Thyroid gland (tissue), 4 donors: ENCODE results near the gene ZNF567. TPM values are rescaled to one million over a fixed set of nuclear protein-coding genes. Genes with fewer than 3 reads are reported as not detected.

Experiments used
- DNase-seq, 2 donors: peaks; one replicate each; pipeline ENCODE4 v3.0.0-alpha.2; 2019
- H3K27ac ChIP-seq, 3 donors: fragments of 200-600 bp; sonication (generic); 1 replicate in 2 of 3; 2 replicates in 1 of 3; pipeline ENCODE4 v1.5.1; 2016 to 2019; ENCODE audit warnings: mild to moderate bottlenecking in 1 of 3, moderate library complexity in 1 of 3
- H3K27me3 ChIP-seq: fragments of 200-600 bp; sonication (generic); one replicate; pipeline ENCODE4 v1.5.1; 2019
- H3K36me3 ChIP-seq, 2 donors: fragments of 200-600 bp; sonication (generic); one replicate each; pipeline ENCODE4 v1.5.1; 2016 to 2019
- H3K4me1 ChIP-seq, 2 donors: fragments of 200-600 bp; sonication (generic); one replicate each; pipeline ENCODE4 v1.5.1; 2017 to 2019
- H3K4me3 ChIP-seq, 3 donors: fragments of 200-600 bp; sonication (generic); replicated peaks in 1 of 3; 1 replicate in 2 of 3; 2 replicates in 1 of 3; pipeline ENCODE4 v1.5.1; 2016; ENCODE audit warnings: mild to moderate bottlenecking in 1 of 3
- H3K9me3 ChIP-seq: fragments of 200-600 bp; sonication (generic); one replicate; pipeline ENCODE4 v1.5.1; 2017
- CTCF ChIP-seq, 6 experiments: fragments of 200-600 bp in 3 of 6; fragments of 450-650 bp in 3 of 6; sonication (generic) in 3 of 6; IDR thresholded peaks; one replicate each; pipeline ENCODE4 v1.5.1; 2016 to 2019; ENCODE audit warnings: antibody characterized with exemption in 6 of 6, mild to moderate bottlenecking in 2 of 6, inconsistent platforms in 1 of 6, moderate library complexity in 1 of 6
- POLR2A ChIP-seq, 2 donors: fragments of 450-650 bp; IDR thresholded peaks; one replicate each; pipeline ENCODE4 v1.6.1; 2017; ENCODE audit warnings: antibody characterized with exemption in 2 of 2, mild to moderate bottlenecking in 2 of 2, moderate library complexity in 1 of 2
- WGBS, 2 donors: methylation state at CpG; one replicate each; pipeline ENCODE4 v1.1.5; 2017; 5-methylcytosine and 5-hydroxymethylcytosine counted together
- intact Hi-C: fragments of 100-400 bp; cut with DNase I; formaldehyde crosslinking; loops from one replicate; pipeline ENCODE4 v1.15.1; 2023
- total RNA-seq, 4 donors: library from RNA; depleted of rRNA; stranded (reverse); fragments of >200 nt; gene quantifications; one replicate each; pipeline ENCODE4 v1.2.3, GENCODE V29; 2016

Gene ZNF567
- 10 to 100 TPM in 3 of 4 donors, 1 to 10 TPM in 1; 8.0 to 27.9 (median 14.3) TPM for total RNA-seq

GRCh38 chr19:36687214-36688056, at the start of gene ZNF567:
Gene ZNF567 (plus strand): TSS chr19:36687612. CDS start chr19:36694868, 7,256 bp downstream.
- Histone ChIP-seq H3K4me3 (peak within 1 kb of the TSS; percentile 51 to 72 (median 67)), H3K27me3 (no peaks in the 10 kb centered on the region), H3K4me1 (peaks cover 12 to 15% of the 10 kb centered on the region in 2 donors), H3K9me3 (no peaks in the 10 kb centered on the region), H3K27ac (peak within 1 kb of the TSS in 2 of 3 donors; percentile 34 to 68), H3K36me3 (peaks cover 11 to 30% of the 10 kb centered on the region in 2 donors)
- intact Hi-C loops = no loop called here
- DNase-seq = peak; percentile 99
- 0 to 1% methylated on average over 55 to 64 of the region's 69 CpGs for WGBS, 2 donors
- TF ChIP-seq CTCF (IDR thresholded peaks at IDR 0.05) (peak in 1 of 6 experiments; percentile 5), POLR2A (IDR thresholded peaks at IDR 0.05) (peak in 1 of 2 donors; percentile 75)

GRCh38 chr19:36638862-36639510, 48.4 kb upstream of the ZNF567 start:
- Histone ChIP-seq H3K27me3 (no peaks in the 10 kb centered on the region), H3K4me3 (no peak overlapping the region), H3K27ac (no peak overlapping the region), H3K36me3 (peaks cover 18 to 28% of the 10 kb centered on the region in 2 donors), H3K9me3 (peaks cover 15% of the 10 kb centered on the region), H3K4me1 (no peaks in the 10 kb centered on the region)
- WGBS, 2 donors = 91 to 94% methylated on average over 5 of the region's 5 CpGs
- no peak for DNase-seq
- TF ChIP-seq CTCF (IDR thresholded peaks at IDR 0.05) (no peak), POLR2A (IDR thresholded peaks at IDR 0.05) (no peak)
- intact Hi-C loops = loop anchor here (10.0 kb wide), 4 partner anchors 76 to 906 kb away; no protein-coding TSS in a partner anchor

GRCh38 chr19:36646746-36647145, 40.7 kb upstream of the ZNF567 start:
- no peaks in the 10 kb centered on the region for H3K9me3 ChIP-seq
- no peak overlapping the region for H3K27ac ChIP-seq
- no peaks in the 10 kb centered on the region for H3K27me3 ChIP-seq
- H3K4me3 ChIP-seq = no peak overlapping the region
- no peak for DNase-seq
- 96 to 97% methylated on average over 2 of the region's 2 CpGs for WGBS, 2 donors
- intact Hi-C loops = loop anchor here (10.0 kb wide), 1 partner anchor 478 kb away; no protein-coding TSS in a partner anchor
- H3K4me1 ChIP-seq = no peaks in the 10 kb centered on the region
- peaks cover 43 to 73% of the 10 kb centered on the region in 2 donors for H3K36me3 ChIP-seq
- no peak for TF ChIP-seq CTCF (IDR thresholded peaks at IDR 0.05)
- no peak for TF ChIP-seq POLR2A (IDR thresholded peaks at IDR 0.05)

GRCh38 chr19:36652958-36653357, 34.5 kb upstream of the ZNF567 start:
- intact Hi-C loops = no loop called here
- no peaks in the 10 kb centered on the region for H3K9me3 ChIP-seq
- TF ChIP-seq POLR2A (IDR thresholded peaks at IDR 0.05) (no peak), CTCF (IDR thresholded peaks at IDR 0.05) (no peak)
- H3K27me3 ChIP-seq = no peaks in the 10 kb centered on the region
- H3K4me3 ChIP-seq = no peak overlapping the region
- DNase-seq = no peak
- H3K36me3 ChIP-seq = peaks cover 64 to 83% of the 10 kb centered on the region in 2 donors
- WGBS, 2 donors = 89 to 97% methylated on average over 1 of the region's 1 CpG
- no peak overlapping the region for H3K27ac ChIP-seq
- no peaks in the 10 kb centered on the region for H3K4me1 ChIP-seq
